NB4 (cell line): ENCODE data around the gene SLC44A4.

ENCODE experiments used
- CTCF ChIP-seq: IDR thresholded peaks from one replicate; pipeline ENCODE4 v1.5.1; 2012; ENCODE audit warnings: low read depth, low read length
- POLR2A ChIP-seq: IDR thresholded peaks from 2 replicates; pipeline ENCODE4 v1.6.1; 2011; ENCODE audit warnings: mild to moderate bottlenecking; ENCODE audit not compliant: insufficient read length; ENCODE audit errors: extremely low read depth

- no peak for TF ChIP-seq CTCF
- no peak for TF ChIP-seq POLR2A
These were observed 27.3 kb downstream of the SLC44A4 start for GRCh38 chr6:31851485-31851832.
